Nephron (organoid): ENCODE results near the gene HOXB3.

ENCODE experiments used
- H3K27ac Mint-ChIP-seq, 3 experiments: 2 replicates each; pipeline ENCODE4 v1.8.0; 2020; ENCODE audit warnings: mixed read lengths in 3 of 3, mild to moderate bottlenecking in 2 of 3, moderate library complexity in 1 of 3
- H3K27me3 Mint-ChIP-seq: 2 replicates; pipeline ENCODE4 v1.8.0; 2021; ENCODE audit warnings: low read depth, mild to moderate bottlenecking, moderate library complexity, mixed read lengths
- H3K36me3 Mint-ChIP-seq: 2 replicates; pipeline ENCODE4 v1.8.0; 2020; ENCODE audit warnings: low read depth, mixed read lengths
- H3K4me1 Mint-ChIP-seq: 2 replicates; pipeline ENCODE4 v1.8.0; 2020; ENCODE audit warnings: mixed read lengths
- H3K4me3 Mint-ChIP-seq, 3 experiments: 2 replicates each; pipeline ENCODE4 v1.8.0; 2020; ENCODE audit warnings: mild to moderate bottlenecking in 3 of 3, mixed read lengths in 3 of 3, moderate library complexity in 2 of 3
- H3K9me3 Mint-ChIP-seq: 2 replicates; pipeline ENCODE4 v1.8.0; 2020; ENCODE audit warnings: mixed read lengths
- TF ChIP-seq, protein P1 (sequence below), 3 experiments: fragments of 200-600 bp; sonication (generic); IDR thresholded peaks; one replicate each; pipeline ENCODE4 v1.5.0; 2021; ENCODE audit warnings: antibody characterized with exemption in 3 of 3; ENCODE audit not compliant: unreplicated experiment in 3 of 3

Gene HOXB3

GRCh38 chr17:48605409-48605919 lies 15.4 kb upstream of the HOXB3 start:
- H3K4me3 Mint-ChIP-seq, result peak overlapping the region; percentile 94 to 99 (median 98)
- no peaks in the 10 kb centered on the region for H3K9me3 Mint-ChIP-seq
- TF ChIP-seq, protein P1, sequence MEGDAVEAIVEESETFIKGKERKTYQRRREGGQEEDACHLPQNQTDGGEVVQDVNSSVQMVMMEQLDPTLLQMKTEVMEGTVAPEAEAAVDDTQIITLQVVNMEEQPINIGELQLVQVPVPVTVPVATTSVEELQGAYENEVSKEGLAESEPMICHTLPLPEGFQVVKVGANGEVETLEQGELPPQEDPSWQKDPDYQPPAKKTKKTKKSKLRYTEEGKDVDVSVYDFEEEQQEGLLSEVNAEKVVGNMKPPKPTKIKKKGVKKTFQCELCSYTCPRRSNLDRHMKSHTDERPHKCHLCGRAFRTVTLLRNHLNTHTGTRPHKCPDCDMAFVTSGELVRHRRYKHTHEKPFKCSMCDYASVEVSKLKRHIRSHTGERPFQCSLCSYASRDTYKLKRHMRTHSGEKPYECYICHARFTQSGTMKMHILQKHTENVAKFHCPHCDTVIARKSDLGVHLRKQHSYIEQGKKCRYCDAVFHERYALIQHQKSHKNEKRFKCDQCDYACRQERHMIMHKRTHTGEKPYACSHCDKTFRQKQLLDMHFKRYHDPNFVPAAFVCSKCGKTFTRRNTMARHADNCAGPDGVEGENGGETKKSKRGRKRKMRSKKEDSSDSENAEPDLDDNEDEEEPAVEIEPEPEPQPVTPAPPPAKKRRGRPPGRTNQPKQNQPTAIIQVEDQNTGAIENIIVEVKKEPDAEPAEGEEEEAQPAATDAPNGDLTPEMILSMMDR (IDR thresholded peaks at IDR 0.05; ENCODE audit: unreplicated experiment in 3 of 3), result no peak
- H3K4me1 Mint-ChIP-seq, result peaks cover 46% of the 10 kb centered on the region
- peaks cover 8% of the 10 kb centered on the region for H3K36me3 Mint-ChIP-seq
- peak overlapping the region in 2 of 3 experiments; percentile 98 to 99 for H3K27ac Mint-ChIP-seq
- H3K27me3 Mint-ChIP-seq, result peaks cover 63% of the 10 kb centered on the region

GRCh38 chr17:48604770-48605329 lies 14.8 kb upstream of the HOXB3 start, which contains the start of gene HOXB6:
Gene HOXB6, minus strand, starts transcription at chr17:48604986. Its CDS starts 6,836 bp downstream, at chr17:48598150.
- H3K27ac Mint-ChIP-seq, result peak within 1 kb of the TSS in 2 of 3 experiments; percentile 98 to 99
- no peaks in the 10 kb centered on the region for H3K9me3 Mint-ChIP-seq
- peak within 1 kb of the TSS; percentile 94 to 99 (median 98) for H3K4me3 Mint-ChIP-seq
- TF ChIP-seq, protein P1 (IDR thresholded peaks at IDR 0.05; ENCODE audit: unreplicated experiment in 3 of 3), result no peak
- peaks cover 52% of the 10 kb centered on the region for H3K4me1 Mint-ChIP-seq
- H3K27me3 Mint-ChIP-seq, result peaks cover 69% of the 10 kb centered on the region
- peaks cover 8% of the 10 kb centered on the region for H3K36me3 Mint-ChIP-seq

DNA sequence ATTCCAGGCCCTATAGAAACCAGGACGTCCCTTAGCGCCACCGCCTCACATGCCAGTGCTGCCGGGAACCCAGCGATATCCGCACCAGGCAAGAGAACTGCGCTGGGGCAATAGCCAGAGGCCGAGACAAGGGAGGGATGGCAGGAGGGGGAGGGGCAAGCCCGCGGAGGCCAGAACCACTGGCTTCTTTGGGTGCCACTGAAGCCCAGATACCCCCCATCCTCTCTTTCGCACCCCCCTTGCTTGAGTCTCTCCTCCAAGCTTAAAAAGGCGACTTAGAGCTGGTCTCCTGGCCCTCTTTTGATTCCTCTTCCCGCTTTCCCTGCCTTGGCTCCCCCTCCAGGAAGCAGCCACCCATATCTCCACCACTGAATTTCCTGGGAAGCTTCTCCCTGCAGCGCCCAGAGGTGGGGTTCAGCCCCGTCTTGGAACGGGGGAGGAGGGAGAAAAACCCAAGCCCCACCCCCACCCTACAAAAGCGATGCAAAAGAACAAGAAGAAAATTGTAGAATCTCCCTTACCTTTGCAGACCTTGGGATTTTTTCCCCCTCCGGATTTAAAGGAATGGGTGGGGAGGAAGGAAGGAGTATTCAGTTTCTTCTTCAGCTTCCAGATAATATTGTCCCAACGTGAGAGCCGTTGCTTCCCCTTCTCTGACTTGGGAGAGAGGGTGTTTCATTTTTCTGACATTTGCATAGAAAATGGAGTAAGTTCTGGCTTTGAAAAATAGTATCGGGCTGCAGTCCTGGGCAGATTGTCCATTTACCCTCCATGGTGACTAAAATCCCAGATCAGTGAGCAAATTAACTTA lies 14.1 kb upstream of the HOXB3 start:
- H3K27ac Mint-ChIP-seq, result peak overlapping the region in 2 of 3 experiments; percentile 98 to 99
- peak overlapping the region; percentile 94 to 99 (median 98) for H3K4me3 Mint-ChIP-seq
- H3K36me3 Mint-ChIP-seq, result peaks cover 8% of the 10 kb centered on the region
- H3K4me1 Mint-ChIP-seq, result peaks cover 57% of the 10 kb centered on the region
- peaks cover 74% of the 10 kb centered on the region for H3K27me3 Mint-ChIP-seq
- no peaks in the 10 kb centered on the region for H3K9me3 Mint-ChIP-seq
- TF ChIP-seq, protein P1 (IDR thresholded peaks at IDR 0.05; ENCODE audit: unreplicated experiment in 3 of 3), result no peak

- peak overlapping the region; percentile 94 to 99 (median 98) for H3K4me3 Mint-ChIP-seq
These were observed 11.7 kb upstream of the HOXB3 start for GRCh38 chr17:48601539-48602425.

GRCh38 chr17:48601207-48601538 lies 11.1 kb upstream of the HOXB3 start:
- peaks cover 14% of the 10 kb centered on the region for H3K36me3 Mint-ChIP-seq
- peaks cover 82% of the 10 kb centered on the region for H3K27me3 Mint-ChIP-seq
- TF ChIP-seq, protein P1 (IDR thresholded peaks at IDR 0.05; ENCODE audit: unreplicated experiment in 3 of 3), result no peak
- peak overlapping the region in 1 of 3 experiments; percentile 98 for H3K27ac Mint-ChIP-seq
- peak overlapping the region; percentile 94 to 99 (median 98) for H3K4me3 Mint-ChIP-seq
- H3K9me3 Mint-ChIP-seq, result no peaks in the 10 kb centered on the region
- peaks cover 54% of the 10 kb centered on the region for H3K4me1 Mint-ChIP-seq

More at GRCh38 chr17:48601539-48602425, 11.7 kb upstream of the HOXB3 start:
- H3K27me3 Mint-ChIP-seq, result peaks cover 81% of the 10 kb centered on the region
- TF ChIP-seq, protein P1 (IDR thresholded peaks at IDR 0.05; ENCODE audit: unreplicated experiment in 3 of 3), result no peak
- H3K4me1 Mint-ChIP-seq, result peaks cover 55% of the 10 kb centered on the region
- H3K36me3 Mint-ChIP-seq, result peaks cover 8% of the 10 kb centered on the region
- no peaks in the 10 kb centered on the region for H3K9me3 Mint-ChIP-seq
- peak overlapping the region in 1 of 3 experiments; percentile 98 for H3K27ac Mint-ChIP-seq
